ENCODE data around the gene FTCDNL1.

The FTCDNL1 gene

DNA sequence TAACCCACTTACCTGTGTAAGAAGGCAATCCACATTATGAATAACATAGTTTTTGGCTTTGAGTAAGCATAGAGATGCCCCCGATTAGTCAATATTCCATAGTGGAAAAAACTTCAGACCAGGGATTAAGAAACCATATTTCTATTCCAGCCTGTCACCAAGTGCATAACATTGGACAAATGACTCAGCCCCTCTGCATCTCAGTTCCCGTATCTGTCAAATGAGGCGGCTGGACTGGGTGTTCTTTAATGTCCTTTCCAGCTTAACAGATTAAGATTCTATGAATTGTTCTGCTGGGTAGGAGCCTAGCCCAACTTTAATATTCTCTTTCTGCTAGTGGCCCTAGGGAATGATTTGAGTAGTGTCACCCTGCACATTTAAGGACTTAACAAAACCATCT, 11.8 kb upstream of the FTCDNL1 start (continued):
- TF ChIP-seq, protein P1, sequence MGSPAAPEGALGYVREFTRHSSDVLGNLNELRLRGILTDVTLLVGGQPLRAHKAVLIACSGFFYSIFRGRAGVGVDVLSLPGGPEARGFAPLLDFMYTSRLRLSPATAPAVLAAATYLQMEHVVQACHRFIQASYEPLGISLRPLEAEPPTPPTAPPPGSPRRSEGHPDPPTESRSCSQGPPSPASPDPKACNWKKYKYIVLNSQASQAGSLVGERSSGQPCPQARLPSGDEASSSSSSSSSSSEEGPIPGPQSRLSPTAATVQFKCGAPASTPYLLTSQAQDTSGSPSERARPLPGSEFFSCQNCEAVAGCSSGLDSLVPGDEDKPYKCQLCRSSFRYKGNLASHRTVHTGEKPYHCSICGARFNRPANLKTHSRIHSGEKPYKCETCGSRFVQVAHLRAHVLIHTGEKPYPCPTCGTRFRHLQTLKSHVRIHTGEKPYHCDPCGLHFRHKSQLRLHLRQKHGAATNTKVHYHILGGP (tag by site-specific recombination; IDR thresholded peaks at IDR 0.05), result no peak
- TF ChIP-seq ZNF548 (tag by site-specific recombination; IDR thresholded peaks at IDR 0.05), result no peak
- TF ChIP-seq ZEB2 (tag by site-specific recombination; IDR thresholded peaks at IDR 0.05), result no peak
- no peak for TF ChIP-seq GFI1B (tag by site-specific recombination; IDR thresholded peaks at IDR 0.05)
- no peak for TF ChIP-seq ZNF394 (tag by site-specific recombination; IDR thresholded peaks at IDR 0.05; ENCODE audit: borderline replicate concordance)
- no peak for TF ChIP-seq ZNF280D (tag by site-specific recombination; IDR thresholded peaks at IDR 0.05)

DNA sequence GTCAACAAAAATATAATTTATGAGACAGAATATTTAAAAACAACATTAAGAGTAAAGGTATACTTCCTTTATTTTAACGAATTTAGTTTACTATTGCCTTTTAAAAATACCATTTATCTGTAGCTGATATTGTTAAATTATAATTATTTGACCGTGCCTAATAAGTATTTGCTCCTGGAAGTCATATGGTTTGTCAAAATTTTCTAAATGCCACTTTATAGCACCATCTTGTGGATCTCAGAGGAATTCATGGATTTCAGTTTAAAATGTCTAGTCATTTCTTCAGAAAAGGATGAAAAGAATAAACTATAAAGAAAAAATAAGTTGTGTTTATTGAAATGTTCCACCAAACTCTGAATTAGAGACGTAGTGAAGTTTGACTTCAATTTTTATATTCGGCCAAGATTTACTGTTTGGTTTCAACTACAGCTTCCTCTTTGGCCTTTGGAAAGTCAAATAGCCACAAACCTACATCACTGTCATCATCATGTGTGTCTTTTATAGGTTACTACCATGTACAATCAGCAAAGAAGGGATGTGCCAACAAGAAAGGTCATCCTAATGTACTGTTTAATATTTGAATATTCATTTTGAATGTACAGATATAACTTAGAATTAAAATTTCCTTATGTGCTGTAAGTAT, 10.3 kb upstream of the FTCDNL1 start:
- Histone ChIP-seq H3K9me3 (ENCODE audit: control insufficient read depth, insufficient read depth, low read depth, low read length) (no peaks in the 10 kb centered on the region), H3K4me1 (ENCODE audit: control insufficient read depth, insufficient read depth, low read length) (no peaks in the 10 kb centered on the region), H3K36me3 (ENCODE audit: control insufficient read depth in 2 of 2, insufficient read depth in 1 of 2, low read length in 2 of 2) (no peaks in the 10 kb centered on the region), H3K4me3 (ENCODE audit: low read depth, low read length) (no peak overlapping the region), H3K27ac (ENCODE audit: extremely low read depth, low read depth, low read length) (no peak overlapping the region)
- CTCF ChIA-PET, result interaction anchor here (0.6 to 3.1 kb wide), 17 partner anchors 8 to 1548 kb away, joined by 3 to 22 read pairs (median 4); no protein-coding TSS in a partner anchor
- no peak for TF ChIP-seq ZFP3 (tag by site-specific recombination; IDR thresholded peaks at IDR 0.05; ENCODE audit: low read depth)
- TF ChIP-seq ZNF654 (tag by site-specific recombination; IDR thresholded peaks at IDR 0.05; ENCODE audit: low read depth), result peak; percentile 65
- POLR2A ChIA-PET, result no interaction called here

DNA sequence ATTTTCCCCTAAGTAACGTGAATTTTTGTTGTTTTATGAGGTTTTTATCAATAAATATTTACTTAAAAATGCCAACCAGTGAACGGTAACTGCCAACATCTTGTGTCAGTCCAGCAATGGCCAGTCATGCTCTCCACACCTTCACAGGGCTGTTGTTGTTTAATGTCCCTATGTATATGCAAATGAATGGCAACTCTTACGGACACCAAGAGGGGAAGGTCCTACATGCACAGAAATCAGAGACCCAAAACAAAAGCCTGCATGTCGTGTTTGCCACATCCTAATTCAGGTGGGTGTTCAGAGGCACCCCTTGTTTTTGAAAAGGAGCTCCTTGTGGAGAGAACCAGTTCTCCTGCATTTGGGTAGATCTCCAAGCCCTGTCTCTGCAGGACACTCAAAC, 4.8 kb upstream of the FTCDNL1 start:
- no peaks in the 10 kb centered on the region for H3K9me3 ChIP-seq (ENCODE audit: control insufficient read depth, insufficient read depth, low read depth, low read length)
- peaks cover 3% of the 10 kb centered on the region; the same call in 1 of the 2 replicates for H3K4me1 ChIP-seq (ENCODE audit: control insufficient read depth, insufficient read depth, low read length)
- CTCF ChIA-PET, result interaction anchor here (1.1 to 1.2 kb wide), 2 partner anchors 116 to 151 kb away, joined by 3 to 4 read pairs; no protein-coding TSS in a partner anchor
- POLR2A ChIA-PET, result no interaction called here
- H3K36me3 ChIP-seq (ENCODE audit: control insufficient read depth in 2 of 2, insufficient read depth in 1 of 2, low read length in 2 of 2), result no peaks in the 10 kb centered on the region
- H3K4me3 ChIP-seq (ENCODE audit: low read depth, low read length), result no peak overlapping the region
- no peak overlapping the region for H3K27ac ChIP-seq (ENCODE audit: extremely low read depth, low read depth, low read length)
- no peak for TF ChIP-seq ZNF664 (tag by site-specific recombination; IDR thresholded peaks at IDR 0.05)
- TF ChIP-seq ZFHX2 (tag by site-specific recombination; conservative IDR thresholded peaks at IDR 0.05), result no peak
- TF ChIP-seq ZNF416 (tag by site-specific recombination; IDR thresholded peaks at IDR 0.05), result no peak
- TF ChIP-seq ZNF521 (tag by site-specific recombination; IDR thresholded peaks at IDR 0.05), result no peak
- TF ChIP-seq, protein P2, sequence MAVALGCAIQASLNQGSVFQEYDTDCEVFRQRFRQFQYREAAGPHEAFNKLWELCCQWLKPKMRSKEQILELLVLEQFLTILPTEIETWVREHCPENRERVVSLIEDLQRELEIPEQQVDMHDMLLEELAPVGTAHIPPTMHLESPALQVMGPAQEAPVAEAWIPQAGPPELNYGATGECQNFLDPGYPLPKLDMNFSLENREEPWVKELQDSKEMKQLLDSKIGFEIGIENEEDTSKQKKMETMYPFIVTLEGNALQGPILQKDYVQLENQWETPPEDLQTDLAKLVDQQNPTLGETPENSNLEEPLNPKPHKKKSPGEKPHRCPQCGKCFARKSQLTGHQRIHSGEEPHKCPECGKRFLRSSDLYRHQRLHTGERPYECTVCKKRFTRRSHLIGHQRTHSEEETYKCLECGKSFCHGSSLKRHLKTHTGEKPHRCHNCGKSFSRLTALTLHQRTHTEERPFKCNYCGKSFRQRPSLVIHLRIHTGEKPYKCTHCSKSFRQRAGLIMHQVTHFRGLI (tag by site-specific recombination; IDR thresholded peaks at IDR 0.05), result no peak
- no peak for TF ChIP-seq ZBTB49 (tag by site-specific recombination; IDR thresholded peaks at IDR 0.05; ENCODE audit: low read depth)
- TF ChIP-seq KLF17 (tag by site-specific recombination; IDR thresholded peaks at IDR 0.05), result no peak
- no peak for TF ChIP-seq IKZF3 (tag by site-specific recombination; IDR thresholded peaks at IDR 0.05)
- TF ChIP-seq ZNF157 (tag by site-specific recombination; IDR thresholded peaks at IDR 0.05), result no peak
- TF ChIP-seq, protein P1 (tag by site-specific recombination; IDR thresholded peaks at IDR 0.05), result no peak
- TF ChIP-seq BCL11B (tag by site-specific recombination; IDR thresholded peaks at IDR 0.05; ENCODE audit: low read depth), result no peak
- TF ChIP-seq PRDM1 (tag by site-specific recombination; IDR thresholded peaks at IDR 0.05), result no peak
- no peak for TF ChIP-seq ZIC2 (tag by site-specific recombination; IDR thresholded peaks at IDR 0.05)
- no peak for TF ChIP-seq ZNF404 (tag by site-specific recombination; IDR thresholded peaks at IDR 0.05)

Data from HEK293 (cell line).